ENCODE measurements around the gene RAP1GDS1. TPM values are rescaled to one million over a fixed set of nuclear protein-coding genes. Genes with fewer than 3 reads are reported as not detected.

Gene RAP1GDS1
- total RNA-seq, 1 experiment from 2014 or later, result 31.1 TPM

DNA sequence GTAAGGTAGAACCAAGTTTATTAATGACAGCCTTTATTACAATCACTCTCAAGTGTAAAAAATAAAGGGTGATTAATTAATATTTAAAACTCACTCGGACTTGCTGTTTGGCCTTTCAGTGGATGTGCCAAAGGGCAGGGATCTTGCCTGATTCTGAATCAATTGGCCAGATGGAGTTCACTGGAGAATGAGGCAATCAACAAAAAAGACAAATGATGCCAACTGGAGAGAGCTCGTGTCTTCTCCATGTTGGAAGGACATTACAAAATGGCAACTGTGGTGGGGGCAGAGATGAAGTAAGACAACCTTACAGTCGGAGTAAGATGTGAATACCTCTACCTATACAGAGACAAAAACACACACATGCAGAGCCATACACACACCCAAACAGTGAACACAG lies 209.2 kb downstream of the RAP1GDS1 start:
- DNase-seq (no peak), ATAC-seq (no peak)
- Histone ChIP-seq H3K9me3 (ENCODE audit: low read length) (no peaks in the 10 kb centered on the region), H3K4me3 (ENCODE audit: low read length) (no peak overlapping the region), H2AFZ (ENCODE audit: low read length) (no peak overlapping the region), H3F3A (ENCODE audit: low read length, unreplicated experiment) (no peaks in the 10 kb centered on the region), H3K36me3 (ENCODE audit: low read depth, low read length) (peaks cover 25% of the 10 kb centered on the region), H3K9ac (ENCODE audit: low read length) (no peak overlapping the region), H3K4me2 (ENCODE audit: low read length) (no peak overlapping the region), H3K27me3 (ENCODE audit: low read length) (no peaks in the 10 kb centered on the region), H3K27ac (ENCODE audit: low read length) (no peak overlapping the region), H4K20me1 (ENCODE audit: low read length) (no peaks in the 10 kb centered on the region), H3K9me2 (replicated peaks; ENCODE audit: low read length) (no peaks in the 10 kb centered on the region), H3K79me2 (ENCODE audit: low read length) (no peaks in the 10 kb centered on the region), H3K4me1 (ENCODE audit: insufficient read depth, low read length) (peaks cover 29% of the 10 kb centered on the region)
- BruUV-seq (replicated peaks), result no TSS peak
- ChIA-PET POLR2A (ENCODE audit: unreplicated experiment) (no interaction called here), CTCF (no interaction called here)
- intact Hi-C loops (cut with micrococcal nuclease), result no loop called here
- no peak for TF ChIP-seq EZH2phosphoT487 (IDR thresholded peaks at IDR 0.05; ENCODE audit: borderline replicate concordance, low read length)
- no peak for TF ChIP-seq EZH2 (IDR thresholded peaks at IDR 0.05; ENCODE audit: low read length, unreplicated experiment)
- TF ChIP-seq, protein P1, sequence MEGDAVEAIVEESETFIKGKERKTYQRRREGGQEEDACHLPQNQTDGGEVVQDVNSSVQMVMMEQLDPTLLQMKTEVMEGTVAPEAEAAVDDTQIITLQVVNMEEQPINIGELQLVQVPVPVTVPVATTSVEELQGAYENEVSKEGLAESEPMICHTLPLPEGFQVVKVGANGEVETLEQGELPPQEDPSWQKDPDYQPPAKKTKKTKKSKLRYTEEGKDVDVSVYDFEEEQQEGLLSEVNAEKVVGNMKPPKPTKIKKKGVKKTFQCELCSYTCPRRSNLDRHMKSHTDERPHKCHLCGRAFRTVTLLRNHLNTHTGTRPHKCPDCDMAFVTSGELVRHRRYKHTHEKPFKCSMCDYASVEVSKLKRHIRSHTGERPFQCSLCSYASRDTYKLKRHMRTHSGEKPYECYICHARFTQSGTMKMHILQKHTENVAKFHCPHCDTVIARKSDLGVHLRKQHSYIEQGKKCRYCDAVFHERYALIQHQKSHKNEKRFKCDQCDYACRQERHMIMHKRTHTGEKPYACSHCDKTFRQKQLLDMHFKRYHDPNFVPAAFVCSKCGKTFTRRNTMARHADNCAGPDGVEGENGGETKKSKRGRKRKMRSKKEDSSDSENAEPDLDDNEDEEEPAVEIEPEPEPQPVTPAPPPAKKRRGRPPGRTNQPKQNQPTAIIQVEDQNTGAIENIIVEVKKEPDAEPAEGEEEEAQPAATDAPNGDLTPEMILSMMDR (conservative IDR thresholded peaks at IDR 0.05; ENCODE audit: low read depth, low read length), result no peak

DNA sequence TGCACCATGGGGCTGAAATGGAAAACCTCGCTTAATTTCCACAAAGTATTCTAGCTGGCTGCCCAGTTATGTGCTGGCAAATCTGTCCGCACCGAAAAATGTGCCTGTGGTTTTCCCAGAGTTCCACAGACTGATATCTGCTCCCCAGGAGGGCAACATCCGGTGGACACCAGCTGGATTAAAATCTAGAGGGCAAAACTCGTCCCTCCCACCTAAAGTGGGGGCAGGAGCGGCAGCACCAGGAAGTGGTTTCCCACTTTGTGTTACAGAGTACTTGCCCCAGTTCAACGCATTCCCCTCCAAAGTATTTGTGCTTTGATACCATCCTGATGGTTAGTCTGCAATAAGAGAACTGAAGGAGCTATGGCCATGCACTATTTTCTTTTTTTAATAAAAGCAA lies 209.6 kb downstream of the RAP1GDS1 start:
- Histone ChIP-seq H3K4me2 (ENCODE audit: low read length) (no peak overlapping the region), H3K79me2 (ENCODE audit: low read length) (no peaks in the 10 kb centered on the region), H3K4me1 (ENCODE audit: insufficient read depth, low read length) (peaks cover 29% of the 10 kb centered on the region), H2AFZ (ENCODE audit: low read length) (no peak overlapping the region), H3F3A (ENCODE audit: low read length, unreplicated experiment) (no peaks in the 10 kb centered on the region), H3K27me3 (ENCODE audit: low read length) (no peaks in the 10 kb centered on the region), H3K9ac (ENCODE audit: low read length) (no peak overlapping the region), H3K9me3 (ENCODE audit: low read length) (no peaks in the 10 kb centered on the region), H4K20me1 (ENCODE audit: low read length) (no peaks in the 10 kb centered on the region), H3K9me2 (replicated peaks; ENCODE audit: low read length) (no peaks in the 10 kb centered on the region), H3K27ac (ENCODE audit: low read length) (no peak overlapping the region), H3K36me3 (ENCODE audit: low read depth, low read length) (peaks cover 26% of the 10 kb centered on the region), H3K4me3 (ENCODE audit: low read length) (no peak overlapping the region)
- TSS peak; percentile 7 for BruUV-seq (replicated peaks)
- CTCF ChIA-PET, result no interaction called here
- POLR2A ChIA-PET (ENCODE audit: unreplicated experiment), result no interaction called here
- ATAC-seq (no peak), DNase-seq (no peak)
- TF ChIP-seq EZH2 (IDR thresholded peaks at IDR 0.05; ENCODE audit: low read length, unreplicated experiment) (no peak), EZH2phosphoT487 (IDR thresholded peaks at IDR 0.05; ENCODE audit: borderline replicate concordance, low read length) (no peak)
- TF ChIP-seq, protein P1 (conservative IDR thresholded peaks at IDR 0.05; ENCODE audit: low read depth, low read length), result no peak
- intact Hi-C loops (cut with micrococcal nuclease), result no loop called here

DNA sequence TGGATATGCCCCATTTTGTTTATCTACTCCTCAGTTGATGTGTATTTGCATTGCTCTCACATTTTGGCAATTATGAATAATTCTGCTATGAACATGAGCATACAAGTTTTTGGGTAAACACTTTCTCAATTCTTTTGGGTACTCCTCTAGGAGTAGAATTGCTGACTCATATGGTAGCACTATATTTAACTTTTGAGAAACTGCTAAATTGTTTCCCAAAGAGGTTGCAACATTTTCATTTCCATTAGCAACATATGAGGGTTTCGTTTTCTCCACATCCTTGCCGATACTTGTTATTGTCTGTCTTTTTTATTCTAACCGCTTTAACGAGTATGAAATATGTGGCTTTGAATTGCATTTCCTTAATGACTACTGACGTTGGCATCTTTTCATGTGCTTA lies 211.9 kb downstream of the RAP1GDS1 start:
- Histone ChIP-seq H3K9me2 (replicated peaks; ENCODE audit: low read length) (no peaks in the 10 kb centered on the region), H3K9me3 (ENCODE audit: low read length) (no peaks in the 10 kb centered on the region), H2AFZ (ENCODE audit: low read length) (no peak overlapping the region), H3K4me3 (ENCODE audit: low read length) (no peak overlapping the region), H3K36me3 (ENCODE audit: low read depth, low read length) (peaks cover 40% of the 10 kb centered on the region), H3K4me1 (ENCODE audit: insufficient read depth, low read length) (peaks cover 23% of the 10 kb centered on the region), H3K9ac (ENCODE audit: low read length) (no peak overlapping the region), H3K4me2 (ENCODE audit: low read length) (no peak overlapping the region), H3F3A (ENCODE audit: low read length, unreplicated experiment) (no peaks in the 10 kb centered on the region), H3K27me3 (ENCODE audit: low read length) (no peaks in the 10 kb centered on the region), H4K20me1 (ENCODE audit: low read length) (no peaks in the 10 kb centered on the region), H3K79me2 (ENCODE audit: low read length) (peaks cover 6% of the 10 kb centered on the region; the same call in 1 of the 2 replicates), H3K27ac (ENCODE audit: low read length) (no peak overlapping the region)
- ATAC-seq, result no peak
- BruUV-seq (replicated peaks), result no TSS peak
- TF ChIP-seq EZH2 (IDR thresholded peaks at IDR 0.05; ENCODE audit: low read length, unreplicated experiment) (no peak), EZH2phosphoT487 (IDR thresholded peaks at IDR 0.05; ENCODE audit: borderline replicate concordance, low read length) (no peak)
- TF ChIP-seq, protein P1 (conservative IDR thresholded peaks at IDR 0.05; ENCODE audit: low read depth, low read length), result no peak
- no peak for DNase-seq
- intact Hi-C loops (cut with micrococcal nuclease), result no loop called here
- CTCF ChIA-PET, result no interaction called here
- POLR2A ChIA-PET (ENCODE audit: unreplicated experiment), result no interaction called here
